RWPE1 (cell line): ENCODE results near the gene PTAFR.

Experiments used
- CTCF ChIA-PET: fragments of 350-600 bp; sonication (Branson Sonifier 250); formaldehyde crosslinking; extraction: SDS; loops from one replicate; lab custom pipeline; 2021; lab: Yijun Ruan, JAX
- POLR2A ChIA-PET: fragments of 400-600 bp; formaldehyde crosslinking; extraction: SDS; loops from one replicate; lab custom pipeline; 2020; ENCODE audit warnings: antibody characterized with exemption; ENCODE audit not compliant: low non-redundant PET; lab: Yijun Ruan, JAX
- DNase-seq: peaks from one replicate; pipeline ENCODE4 v3.0.0; 2012; ENCODE audit warnings: low spot score
- H3K27ac ChIP-seq: fragments of 450-650 bp; 2 replicates; pipeline ENCODE4 v1.5.1; 2017
- TF ChIP-seq, protein P1 (sequence below): fragments of 450-650 bp; conservative IDR thresholded peaks from 2 replicates; pipeline ENCODE4 v1.5.1; 2017; ENCODE audit warnings: low read depth, mild to moderate bottlenecking

PTAFR gene

DNA sequence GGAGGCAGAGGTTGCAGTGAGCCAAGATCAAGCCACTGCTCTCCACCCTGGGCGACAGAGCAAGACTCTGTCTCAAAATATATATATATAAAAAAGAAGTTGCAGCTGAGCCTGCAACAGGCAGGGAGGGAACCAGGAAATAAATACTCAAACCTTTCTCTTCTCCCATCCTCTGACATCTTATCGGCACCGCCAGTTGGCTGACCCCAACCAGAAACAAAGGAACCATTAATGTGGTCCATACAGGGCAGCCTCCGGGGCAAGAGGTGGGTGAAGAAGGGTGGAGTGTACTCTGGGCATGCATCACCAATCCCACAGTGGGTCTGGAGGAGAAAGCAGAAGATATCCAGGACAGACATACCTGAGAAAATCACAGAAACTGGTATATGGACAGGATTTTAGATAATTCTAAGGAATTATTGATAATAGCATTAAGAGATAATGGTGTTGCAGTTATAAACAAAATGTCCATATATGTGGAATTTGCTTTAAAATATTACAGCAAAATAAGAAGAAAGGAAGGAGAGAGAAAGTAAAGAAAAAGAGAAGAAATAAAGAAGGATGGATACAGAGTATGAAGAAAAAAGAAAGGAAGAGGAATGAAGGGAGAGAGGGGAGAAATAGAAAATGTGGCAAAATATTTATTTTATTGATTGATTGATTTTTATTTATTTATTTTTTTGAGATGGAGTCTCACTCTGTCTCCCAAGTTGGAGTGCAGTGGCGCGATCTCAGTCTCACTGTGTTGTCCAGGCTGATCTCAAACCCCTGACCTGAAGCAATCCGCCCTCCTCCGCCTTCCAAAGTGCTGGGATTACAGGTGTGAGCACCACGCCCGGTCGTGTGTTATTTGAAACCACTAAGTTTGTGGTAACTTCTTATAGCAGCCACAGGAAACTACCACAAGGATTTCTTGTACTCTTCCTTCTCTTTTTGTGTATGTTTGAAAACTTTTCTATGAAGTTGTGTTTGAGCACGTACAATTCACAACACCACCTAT, 4.1 kb upstream of the PTAFR start:
- CTCF ChIA-PET = no interaction called here
- POLR2A ChIA-PET = no interaction called here
- no peak for DNase-seq
- TF ChIP-seq, protein P1, sequence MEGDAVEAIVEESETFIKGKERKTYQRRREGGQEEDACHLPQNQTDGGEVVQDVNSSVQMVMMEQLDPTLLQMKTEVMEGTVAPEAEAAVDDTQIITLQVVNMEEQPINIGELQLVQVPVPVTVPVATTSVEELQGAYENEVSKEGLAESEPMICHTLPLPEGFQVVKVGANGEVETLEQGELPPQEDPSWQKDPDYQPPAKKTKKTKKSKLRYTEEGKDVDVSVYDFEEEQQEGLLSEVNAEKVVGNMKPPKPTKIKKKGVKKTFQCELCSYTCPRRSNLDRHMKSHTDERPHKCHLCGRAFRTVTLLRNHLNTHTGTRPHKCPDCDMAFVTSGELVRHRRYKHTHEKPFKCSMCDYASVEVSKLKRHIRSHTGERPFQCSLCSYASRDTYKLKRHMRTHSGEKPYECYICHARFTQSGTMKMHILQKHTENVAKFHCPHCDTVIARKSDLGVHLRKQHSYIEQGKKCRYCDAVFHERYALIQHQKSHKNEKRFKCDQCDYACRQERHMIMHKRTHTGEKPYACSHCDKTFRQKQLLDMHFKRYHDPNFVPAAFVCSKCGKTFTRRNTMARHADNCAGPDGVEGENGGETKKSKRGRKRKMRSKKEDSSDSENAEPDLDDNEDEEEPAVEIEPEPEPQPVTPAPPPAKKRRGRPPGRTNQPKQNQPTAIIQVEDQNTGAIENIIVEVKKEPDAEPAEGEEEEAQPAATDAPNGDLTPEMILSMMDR = no peak
- no peak overlapping the region for H3K27ac ChIP-seq

DNA sequence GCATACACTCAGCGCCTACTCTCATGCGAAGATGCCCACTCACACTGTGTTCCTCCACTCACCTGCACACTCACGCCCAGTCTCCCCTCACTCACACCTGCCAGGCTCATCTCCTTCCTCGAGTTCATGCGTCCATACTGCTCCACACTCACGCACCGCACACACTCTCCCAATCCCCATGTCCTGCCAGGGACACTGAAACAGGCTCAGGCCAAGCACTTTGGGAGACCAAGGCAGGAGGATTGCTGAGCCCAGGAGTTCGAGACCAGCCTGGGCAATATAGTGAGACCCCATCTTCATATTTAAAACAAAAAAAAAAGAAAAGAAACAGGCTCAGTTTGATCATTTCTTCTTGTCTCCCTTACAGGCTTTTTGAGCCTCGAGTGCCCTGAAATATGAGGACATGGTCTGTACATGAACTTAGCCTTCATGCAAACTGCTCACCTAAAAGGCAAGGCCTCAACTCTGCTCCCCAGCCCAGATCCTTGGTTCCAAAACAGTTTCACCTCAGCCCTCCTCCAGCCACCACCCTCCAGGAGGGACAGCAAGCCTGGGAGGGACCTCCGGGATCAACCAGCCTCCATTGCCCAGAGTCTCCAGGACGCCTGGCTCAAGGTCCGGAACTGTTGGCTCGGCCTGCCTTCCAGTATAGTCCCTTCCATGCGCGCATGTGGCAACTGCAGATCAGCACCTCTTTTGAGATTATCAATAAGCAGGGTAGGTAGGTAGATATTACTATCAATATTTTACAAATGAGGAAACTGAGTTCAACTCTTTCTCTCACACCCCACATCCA, 2.4 kb upstream of the PTAFR start:
- TF ChIP-seq, protein P1 = no peak
- H3K27ac ChIP-seq = no peak overlapping the region
- ChIA-PET POLR2A (no interaction called here), CTCF (no interaction called here)
- DNase-seq = no peak

DNA sequence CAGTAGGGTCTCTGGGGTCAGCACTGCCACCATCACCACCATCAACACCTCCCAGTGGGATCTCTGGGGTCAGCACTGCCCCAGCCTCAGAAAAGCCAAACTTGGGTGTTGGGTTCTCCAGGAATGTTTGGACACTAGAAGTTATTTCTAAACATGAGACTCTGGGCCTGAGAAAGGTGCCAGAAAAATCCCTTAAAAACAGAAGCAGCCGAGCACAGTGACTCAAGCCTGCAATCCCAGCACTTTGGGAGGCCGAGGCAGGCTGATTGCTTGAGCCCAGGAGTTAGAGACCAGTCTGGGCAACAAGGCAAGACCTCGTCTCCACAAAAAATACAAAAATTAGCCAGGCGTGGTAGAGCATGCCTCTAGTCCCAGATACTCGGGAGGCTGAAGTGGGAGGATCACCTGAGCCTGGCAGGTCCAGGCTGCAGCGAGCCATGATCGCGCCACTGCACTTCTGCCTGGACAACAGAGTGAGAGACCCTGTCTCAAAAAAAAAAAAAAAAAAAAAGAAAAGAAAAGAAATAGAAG, 470 bp downstream of the PTAFR start:
- no peak overlapping the region for H3K27ac ChIP-seq
- DNase-seq = no peak
- CTCF ChIA-PET = no interaction called here
- POLR2A ChIA-PET = no interaction called here
- TF ChIP-seq, protein P1 = no peak

DNA sequence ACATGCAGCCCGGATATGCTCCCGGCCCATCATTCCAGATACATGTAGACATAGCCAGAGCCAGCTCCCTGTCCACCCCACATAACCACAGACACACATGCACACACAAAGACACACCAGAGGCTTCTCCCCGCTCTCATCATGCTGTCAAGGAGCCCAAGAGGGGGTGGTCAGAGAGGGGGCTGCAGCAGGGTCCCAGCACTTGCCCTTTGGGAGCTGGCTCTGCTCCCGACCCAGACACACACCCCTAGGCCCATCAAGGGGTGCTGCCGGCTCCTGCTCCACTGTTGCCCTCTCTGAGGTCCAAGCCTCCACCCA, 2.6 kb downstream of the PTAFR start:
- no peak for DNase-seq
- TF ChIP-seq, protein P1 = no peak
- ChIA-PET CTCF (no interaction called here), POLR2A (no interaction called here)
- no peak overlapping the region for H3K27ac ChIP-seq

DNA sequence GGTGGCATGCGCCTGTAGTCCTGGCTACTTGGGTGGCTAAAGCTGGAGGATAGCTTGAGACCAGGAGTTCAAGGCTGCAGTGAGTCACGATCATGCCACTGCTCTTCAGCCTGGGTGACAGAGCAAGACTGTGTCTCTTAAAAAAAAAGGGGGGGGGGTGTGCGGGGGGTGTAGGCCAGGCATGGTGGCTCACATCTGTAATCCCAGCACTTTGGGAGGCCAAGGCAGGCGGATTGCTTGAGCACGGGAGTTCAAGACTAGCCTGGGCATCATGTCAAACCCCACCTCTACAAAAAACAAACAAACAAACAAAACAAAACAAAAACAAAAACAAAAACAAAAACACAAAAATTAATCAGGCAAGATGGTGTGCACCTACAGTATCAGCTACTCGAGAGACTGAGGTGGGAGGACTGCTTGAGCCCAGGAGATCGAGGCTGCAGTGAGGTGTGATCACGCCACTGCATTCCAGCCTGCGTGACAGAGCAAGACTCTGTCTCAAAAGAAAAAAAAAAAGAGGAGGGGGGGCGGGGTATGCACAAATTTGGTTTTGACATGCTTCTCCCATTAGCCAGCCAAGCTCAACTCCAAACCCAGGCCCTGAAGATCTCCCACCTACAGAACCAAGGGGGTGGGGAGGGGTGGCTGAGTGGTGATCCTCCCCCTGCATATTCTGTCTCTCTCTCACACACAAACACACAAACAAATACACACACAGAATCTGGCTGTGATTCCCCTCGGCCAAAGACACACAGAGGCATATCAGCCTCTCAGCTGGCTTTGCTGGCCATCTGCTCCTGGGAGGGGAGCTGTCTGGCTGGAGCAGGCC, 3.1 kb downstream of the PTAFR start:
- TF ChIP-seq, protein P1 = no peak
- H3K27ac ChIP-seq = no peak overlapping the region
- ChIA-PET POLR2A (no interaction called here), CTCF (interaction anchor here (0.7 kb wide), 1 partner anchor 1027 kb away, joined by 7 read pairs; no protein-coding TSS in a partner anchor)
- no peak for DNase-seq

DNA sequence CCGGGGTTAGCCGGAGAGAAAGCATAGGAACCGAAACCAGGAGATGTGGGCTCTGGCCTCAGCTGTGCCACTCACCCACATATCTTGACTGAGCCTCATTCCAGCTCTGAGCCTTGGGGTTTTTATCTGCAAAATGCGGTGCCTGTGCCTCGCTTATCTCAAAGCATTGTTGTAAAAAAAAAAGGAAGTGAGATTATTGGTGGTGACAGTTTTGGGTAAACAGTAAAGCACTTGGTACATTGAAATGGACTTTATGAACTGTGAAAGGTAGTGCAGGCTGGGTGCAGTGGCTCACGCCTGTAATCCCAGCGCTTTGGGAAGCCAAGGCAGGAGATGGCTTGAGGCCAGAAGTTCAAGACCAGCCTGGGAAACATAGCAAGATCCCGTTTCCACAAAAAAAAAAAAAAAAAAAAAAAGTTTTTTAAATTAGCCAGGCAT, 3.8 kb downstream of the PTAFR start:
- no peak for DNase-seq
- POLR2A ChIA-PET = no interaction called here
- no peak overlapping the region for H3K27ac ChIP-seq
- CTCF ChIA-PET = interaction anchor here (0.7 kb wide), 1 partner anchor 1027 kb away, joined by 7 read pairs; no protein-coding TSS in a partner anchor
- TF ChIP-seq, protein P1 = no peak
